ENCODE measurements around the gene TTI1. TPM values are rescaled to one million over a fixed set of nuclear protein-coding genes. Genes with fewer than 3 reads are reported as not detected.
A peak's percentile ranks its signal among the peaks of the same experiment; 100 is the strongest.

Gene TTI1
- total RNA-seq, 2 experiments from 2014 or later, result 10.6 to 11.4 TPM

DNA sequence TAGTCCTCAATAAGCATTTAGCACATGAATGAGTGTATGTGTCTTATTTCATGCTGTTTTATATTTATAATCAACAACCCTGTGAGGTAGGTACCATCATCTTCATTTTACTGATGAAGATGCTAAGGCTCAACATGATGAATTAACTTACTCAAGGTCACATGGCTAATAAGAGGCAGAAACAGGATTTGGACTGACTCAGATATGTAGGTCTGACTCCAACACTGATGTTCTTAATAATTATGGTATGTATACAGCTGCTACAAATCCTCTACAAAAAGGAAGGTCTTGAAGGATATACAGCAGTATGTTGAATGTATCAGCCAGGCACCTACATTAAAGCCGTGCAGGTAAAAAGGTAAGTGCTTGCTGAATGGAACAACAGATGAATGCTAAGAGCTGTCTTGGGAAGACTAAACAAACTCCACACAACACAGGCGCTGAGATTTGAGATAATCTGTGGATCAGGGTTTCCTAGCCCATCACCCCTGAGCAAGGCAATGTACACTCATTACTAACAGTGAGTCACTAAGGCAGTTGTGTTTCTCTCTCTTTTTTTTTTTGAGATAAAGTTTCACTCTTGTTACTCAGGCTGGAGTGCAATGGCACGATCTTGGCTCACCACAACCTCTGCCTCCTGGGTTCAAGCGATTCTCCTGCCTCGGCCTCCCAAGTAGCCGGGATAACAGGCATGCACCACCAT is 31.9 kb downstream of the TTI1 start:
- Mint-ChIP-seq H3K4me1 (ENCODE audit: low read depth) (peaks cover 19% of the 10 kb centered on the region), H3K27me3 (no peaks in the 10 kb centered on the region), H3K27ac (peak overlapping the region; percentile 56), H3K9me3 (no peaks in the 10 kb centered on the region), H3K4me3 (no peak overlapping the region), H3K36me3 (ENCODE audit: low read depth) (peaks cover 99% of the 10 kb centered on the region)
- Histone ChIP-seq H3K27ac (ENCODE audit: low read depth in 1 of 2, low read length in 2 of 2) (no peak overlapping the region), H3K9me3 (ENCODE audit: control insufficient read depth in 1 of 2, insufficient read depth in 1 of 2, low read length in 2 of 2) (no peaks in the 10 kb centered on the region), H3K4me3 (ENCODE audit: low read length) (no peak overlapping the region), H3K27me3 (ENCODE audit: control insufficient read depth in 1 of 2, insufficient read depth in 2 of 2, low read length in 2 of 2) (no peaks in the 10 kb centered on the region), H3K4me1 (ENCODE audit: insufficient read depth, low read length) (peaks cover 7% of the 10 kb centered on the region), H3K36me3 (ENCODE audit: insufficient read depth, low read length) (peaks cover 82% of the 10 kb centered on the region)
- ChIA-PET CTCF (no interaction called here), POLR2A (no interaction called here)
- intact Hi-C loops (cut with DNase I, micrococcal nuclease), result no loop called here
- TF ChIP-seq CTCF (IDR thresholded peaks at IDR 0.05), result no peak
- no peak for DNase-seq
- ATAC-seq (ENCODE audit: poor library complexity), result no peak

- Histone ChIP-seq H3K27ac (ENCODE audit: low read depth in 1 of 2, low read length in 2 of 2) (no peak overlapping the region), H3K4me3 (ENCODE audit: low read length) (no peak overlapping the region), H3K36me3 (ENCODE audit: insufficient read depth, low read length) (peaks cover 87% of the 10 kb centered on the region), H3K4me1 (ENCODE audit: insufficient read depth, low read length) (peaks cover 7% of the 10 kb centered on the region), H3K9me3 (ENCODE audit: control insufficient read depth in 1 of 2, insufficient read depth in 1 of 2, low read length in 2 of 2) (no peaks in the 10 kb centered on the region), H3K27me3 (ENCODE audit: control insufficient read depth in 1 of 2, insufficient read depth in 2 of 2, low read length in 2 of 2) (no peaks in the 10 kb centered on the region)
- no peak overlapping the region for H3K4me3 Mint-ChIP-seq
- peaks cover 19% of the 10 kb centered on the region for H3K4me1 Mint-ChIP-seq (ENCODE audit: low read depth)
- ChIA-PET POLR2A (no interaction called here), CTCF (no interaction called here)
- H3K36me3 Mint-ChIP-seq (ENCODE audit: low read depth), result peaks cover 100% of the 10 kb centered on the region
- H3K27ac Mint-ChIP-seq, result no peak overlapping the region
- no peaks in the 10 kb centered on the region for H3K9me3 Mint-ChIP-seq
- no peaks in the 10 kb centered on the region for H3K27me3 Mint-ChIP-seq
- DNase-seq, result no peak
- no peak for TF ChIP-seq CTCF (IDR thresholded peaks at IDR 0.05)
- intact Hi-C loops (cut with DNase I, micrococcal nuclease), result no loop called here
- no peak for ATAC-seq (ENCODE audit: poor library complexity)
Observed at GRCh38 chr20:38000293-38000692, 33.0 kb downstream of the TTI1 start.

DNA sequence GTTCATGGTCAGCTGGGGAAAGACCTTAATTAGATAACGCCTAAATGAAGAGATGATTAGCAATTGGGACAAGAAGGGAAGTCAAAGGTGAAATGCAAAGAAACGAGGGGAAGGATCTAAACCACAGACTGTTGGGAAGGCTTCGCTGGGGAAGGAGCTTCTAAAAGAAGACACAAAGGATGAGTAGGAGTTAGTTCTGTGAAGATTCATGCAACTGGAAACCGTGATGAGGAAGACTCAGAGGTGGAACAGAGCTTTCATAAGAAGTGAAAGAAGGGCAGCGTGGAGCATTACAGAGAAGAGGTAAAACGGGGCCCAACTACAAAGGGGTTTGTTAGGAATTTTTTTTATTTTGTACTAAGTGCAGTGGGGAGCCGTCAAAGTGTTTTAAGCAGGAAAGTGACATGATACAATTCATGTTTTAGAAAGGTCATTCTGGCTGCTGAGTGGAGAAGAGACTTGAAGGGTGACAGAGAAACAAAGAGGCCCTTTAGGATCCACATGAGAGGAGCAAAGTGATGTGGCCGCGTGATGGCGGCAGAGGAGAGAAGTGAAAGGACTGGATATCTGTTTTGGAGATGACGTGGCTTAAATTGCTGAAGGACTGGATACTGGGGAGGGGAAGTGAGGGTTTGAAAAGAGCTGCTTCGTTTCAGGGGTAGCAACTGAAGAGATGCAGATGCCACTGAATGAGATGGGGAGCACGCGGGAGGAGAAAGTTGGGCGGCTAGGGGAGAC is 33.6 kb downstream of the TTI1 start:
- H3K4me3 ChIP-seq (ENCODE audit: low read length), result no peak overlapping the region
- H3K4me3 Mint-ChIP-seq, result no peak overlapping the region
- no peaks in the 10 kb centered on the region for H3K9me3 Mint-ChIP-seq
- ChIA-PET CTCF (no interaction called here), POLR2A (no interaction called here)
- peaks cover 19% of the 10 kb centered on the region for H3K4me1 Mint-ChIP-seq (ENCODE audit: low read depth)
- intact Hi-C loops (cut with DNase I, micrococcal nuclease), result no loop called here
- H3K4me1 ChIP-seq (ENCODE audit: insufficient read depth, low read length), result peaks cover 7% of the 10 kb centered on the region
- H3K9me3 ChIP-seq (ENCODE audit: control insufficient read depth in 1 of 2, insufficient read depth in 1 of 2, low read length in 2 of 2), result no peaks in the 10 kb centered on the region
- no peaks in the 10 kb centered on the region for H3K27me3 ChIP-seq (ENCODE audit: control insufficient read depth in 1 of 2, insufficient read depth in 2 of 2, low read length in 2 of 2)
- DNase-seq (no peak), ATAC-seq (ENCODE audit: poor library complexity) (no peak)
- H3K27ac ChIP-seq (ENCODE audit: low read depth in 1 of 2, low read length in 2 of 2), result no peak overlapping the region
- no peak for TF ChIP-seq CTCF (IDR thresholded peaks at IDR 0.05)
- no peaks in the 10 kb centered on the region for H3K27me3 Mint-ChIP-seq
- H3K36me3 ChIP-seq (ENCODE audit: insufficient read depth, low read length), result peaks cover 89% of the 10 kb centered on the region
- peak overlapping the region; percentile 16 for H3K27ac Mint-ChIP-seq
- peaks cover 100% of the 10 kb centered on the region for H3K36me3 Mint-ChIP-seq (ENCODE audit: low read depth)
